Endothelial cell of umbilical vein (primary cell): ENCODE data around the gene NDUFS6. TPM values are rescaled to one million over a fixed set of nuclear protein-coding genes. Genes with fewer than 3 reads are reported as not detected.

Experiments used
- BruUV-seq: library from RNA; stranded (reverse); fragments of 400-500 nt; replicated peaks from 2 replicates; lab custom pipeline; 2021; lab: Mats Ljungman, UMichigan
- CTCF ChIA-PET: fragments of 300-600, 350-600 bp; sonication (Branson Sonifier 250); formaldehyde crosslinking; loops from one replicate; lab custom pipeline; 2021; ENCODE audit warnings: antibody characterized with exemption, inconsistent platforms; lab: Charles Lee
- POLR2A ChIA-PET: fragments of 300-600, 350-600 bp; sonication (Branson Sonifier 250); formaldehyde crosslinking; loops from one replicate; lab custom pipeline; 2021; ENCODE audit warnings: antibody characterized with exemption, inconsistent platforms; lab: Charles Lee
- DNase-seq: peaks from one replicate; pipeline ENCODE4 v3.0.0-alpha.2; 2011; ENCODE audit warnings: low read depth, low spot score
- FAIRE-seq: peaks from 2 replicates; lab custom pipeline; 2011; peaks lifted over from hg19 to GRCh38; lab: Jason Lieb, UNC
- H2AFZ ChIP-seq: 2 replicates; pipeline ENCODE4 v1.6.0; 2012; ENCODE audit warnings: low read depth, low read length, control low read depth, inconsistent platforms
- H3K27ac ChIP-seq: 2 replicates; pipeline ENCODE4 v1.5.1; 2011; ENCODE audit warnings: low read depth, mild to moderate bottlenecking, control low read depth, low read length, moderate library complexity; ENCODE audit not compliant: insufficient read depth
- H3K27me3 ChIP-seq, 2 experiments: 2 replicates each; pipeline versions ENCODE4 v1.6.0 to v1.6.1; 2011; ENCODE audit warnings: low read length in 2 of 2, mixed read lengths in 1 of 2; ENCODE audit not compliant: control insufficient read depth in 2 of 2, insufficient read depth in 2 of 2
- H3K36me3 ChIP-seq, 2 experiments: 2 replicates in 1 of 2; 3 replicates in 1 of 2; pipeline ENCODE4 v1.5.1; 2011; ENCODE audit warnings: low read length in 2 of 2, mild to moderate bottlenecking in 1 of 2, moderate library complexity in 1 of 2; ENCODE audit not compliant: control insufficient read depth in 2 of 2, insufficient read depth in 2 of 2; ENCODE audit errors: extremely low read depth in 1 of 2
- H3K4me1 ChIP-seq: 3 replicates; pipeline ENCODE4 v1.5.1; 2011; ENCODE audit warnings: mild to moderate bottlenecking, low read length; ENCODE audit not compliant: control insufficient read depth, insufficient read depth; ENCODE audit errors: extremely low read depth
- H3K4me2 ChIP-seq: 2 replicates; pipeline ENCODE4 v1.6.1; 2011; ENCODE audit warnings: low read length, control low read depth, mixed read lengths; ENCODE audit not compliant: insufficient read depth
- H3K4me3 ChIP-seq, 3 experiments: fragments of 200-600 bp in 1 of 3; sonication (generic), shearing (Covaris generic) in 1 of 3; replicated peaks in 1 of 3; 2 replicates each; pipeline ENCODE4 v1.5.1; 2011 to 2016; ENCODE audit warnings: control low read depth in 3 of 3, low read length in 3 of 3, mild to moderate bottlenecking in 2 of 3, inconsistent platforms in 1 of 3, low read depth in 1 of 3, moderate library complexity in 1 of 3; ENCODE audit not compliant: insufficient read depth in 1 of 3
- H3K79me2 ChIP-seq: 2 replicates; pipeline ENCODE4 v1.6.0; 2012; ENCODE audit warnings: low read length, inconsistent platforms; ENCODE audit not compliant: control insufficient read depth, insufficient read depth
- H3K9ac ChIP-seq: replicated peaks from 2 replicates; pipeline ENCODE3; 2011; ENCODE audit warnings: low read length, control low read depth; ENCODE audit not compliant: insufficient read depth; ENCODE audit errors: extremely low read depth
- H3K9me1 ChIP-seq: replicated peaks from 3 replicates; pipeline ENCODE4 v1.6.0; 2011; ENCODE audit warnings: mild to moderate bottlenecking, low read length; ENCODE audit not compliant: control insufficient read depth, insufficient read depth; ENCODE audit errors: extremely low read depth
- H3K9me3 ChIP-seq: replicated peaks from 2 replicates; pipeline ENCODE4 v1.5.1; 2012; ENCODE audit warnings: low read length, inconsistent platforms; ENCODE audit not compliant: control insufficient read depth, insufficient read depth
- H4K20me1 ChIP-seq: replicated peaks from 2 replicates; pipeline ENCODE3; 2011; ENCODE audit warnings: mild to moderate bottlenecking, low read length; ENCODE audit not compliant: control insufficient read depth, insufficient read depth; ENCODE audit errors: extremely low read depth
- CTCF ChIP-seq, 2 donors: IDR thresholded peaks; 1 replicate in 1 of 2; 2 replicates in 1 of 2; pipeline ENCODE4 v1.5.1; 2011; ENCODE audit warnings: low read length in 2 of 2, mild to moderate bottlenecking in 2 of 2, moderate library complexity in 2 of 2, control low read depth in 1 of 2, inconsistent platforms in 1 of 2, low read depth in 1 of 2; ENCODE audit not compliant: insufficient read depth in 1 of 2; ENCODE audit errors: extremely low read depth in 1 of 2
- EZH2 ChIP-seq: IDR thresholded peaks from 2 replicates; pipeline ENCODE4 v1.6.1; 2012; ENCODE audit warnings: borderline replicate concordance, low read depth, mild to moderate bottlenecking, moderate library complexity, low read length, inconsistent platforms; ENCODE audit not compliant: severe bottlenecking
- FOS ChIP-seq: IDR thresholded peaks from 2 replicates; pipeline ENCODE4 v1.6.1; 2011; ENCODE audit warnings: mild to moderate bottlenecking, low read length, moderate library complexity, borderline replicate concordance; ENCODE audit not compliant: insufficient read depth
- GATA2 ChIP-seq: IDR thresholded peaks from 2 replicates; pipeline ENCODE4 v1.7.0; 2011; ENCODE audit warnings: low read depth, mild to moderate bottlenecking, moderate library complexity, mixed read lengths, low read length; ENCODE audit not compliant: insufficient read length, insufficient read depth
- JUN ChIP-seq: IDR thresholded peaks from 2 replicates; pipeline ENCODE4 v1.6.1; 2011; ENCODE audit warnings: borderline replicate concordance, low read depth; ENCODE audit not compliant: insufficient read length, insufficient read depth
- MYC ChIP-seq: IDR thresholded peaks from one replicate; pipeline ENCODE4 v1.6.1; 2011; ENCODE audit warnings: mild to moderate bottlenecking, low read depth, low read length
- POLR2A ChIP-seq: IDR thresholded peaks from 2 replicates; pipeline ENCODE4 v1.6.1; 2012; ENCODE audit warnings: low read depth, mild to moderate bottlenecking, control low read depth, low read length
- POLR2AphosphoS5 ChIP-seq: IDR thresholded peaks from 2 replicates; pipeline ENCODE4 v1.6.1; 2012; ENCODE audit warnings: low read depth, mild to moderate bottlenecking, control low read depth, low read length, moderate library complexity; ENCODE audit not compliant: insufficient read depth
- dilution Hi-C: fragments of 300-500 bp; cut with MboI; formaldehyde crosslinking; loops from one replicate; pipeline ENCODE4 v1.15.0; 2019; ENCODE audit warnings: low sequenced_read_pairs; ENCODE audit not compliant: extremely low pct_ligation_motif_present
- intact Hi-C: fragments of 100-400 bp; cut with micrococcal nuclease; formaldehyde crosslinking; loops from one replicate; pipeline ENCODE4 v1.10.0; 2022
- polyA plus RNA-seq, 4 experiments: library from polyadenylated mRNA; depleted of rRNA in 3 of 4; stranded (reverse) in 3 of 4; unstranded in 1 of 4; fragments of >200 nt; gene quantifications; 2 replicates each; pipeline versions ENCODE4 v1.2.1 to v1.2.3, GENCODE V29; 2011 to 2012; ENCODE audit warnings: missing spikeins in 1 of 4
- total RNA-seq: library from RNA; stranded (reverse); gene quantifications from 2 replicates; pipeline ENCODE4 v1.2.3, GENCODE V29; 2021
- TF ChIP-seq, protein P1 (sequence below): IDR thresholded peaks from 2 replicates; pipeline ENCODE4 v1.6.1; 2011; ENCODE audit not compliant: insufficient read depth, insufficient read length

Gene NDUFS6
- total and polyA plus RNA-seq, 2 donors (not counting 3 experiments of a cell fraction or from before 2014, with no cell fraction given) = 42.5 to 127 TPM

GRCh38 chr5:1827886-1828397 lies 26.7 kb downstream of the NDUFS6 start:
- FAIRE-seq = no peak
- Histone ChIP-seq H3K9ac (no peak overlapping the region), H3K79me2 (no peaks in the 10 kb centered on the region), H3K4me1 (no peaks in the 10 kb centered on the region), H2AFZ (no peak overlapping the region), H4K20me1 (no peaks in the 10 kb centered on the region), H3K27me3 (no peaks in the 10 kb centered on the region), H3K9me3 (no peaks in the 10 kb centered on the region), H3K9me1 (no peaks in the 10 kb centered on the region), H3K4me2 (no peak overlapping the region), H3K36me3 (peaks cover 0 to 4% of the 10 kb centered on the region in 2 experiments), H3K4me3 (no peak overlapping the region), H3K27ac (no peak overlapping the region)
- intact Hi-C loops (no loop called here), dilution Hi-C loops (no loop called here)
- TF ChIP-seq POLR2A (no peak), CTCF (IDR thresholded peaks at IDR 0.05; ENCODE audit: extremely low read depth in 1 of 2, insufficient read depth in 1 of 2, low read depth in 1 of 2, low read length in 2 of 2) (no peak), FOS (no peak), JUN (no peak), EZH2 (no peak), GATA2 (no peak), MYC (no peak), POLR2AphosphoS5 (no peak)
- TF ChIP-seq, protein P1, sequence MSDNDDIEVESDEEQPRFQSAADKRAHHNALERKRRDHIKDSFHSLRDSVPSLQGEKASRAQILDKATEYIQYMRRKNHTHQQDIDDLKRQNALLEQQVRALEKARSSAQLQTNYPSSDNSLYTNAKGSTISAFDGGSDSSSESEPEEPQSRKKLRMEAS = no peak
- BruUV-seq = no TSS peak
- ChIA-PET CTCF (no interaction called here), POLR2A (no interaction called here)
- DNase-seq = no peak
